Activated gamma-delta T cell (primary cell): ENCODE data around the gene ZNF483.
"Not testable (repeated sequence)": the region's sequence is repeated elsewhere in the genome, so short reads cannot be mapped to it uniquely, and the experiment has no call there.

Experiments used
- DNase-seq: peaks from one replicate; lab custom pipeline; 2025; lab: John Stamatoyannopoulos, UW

ZNF483 gene

DNA sequence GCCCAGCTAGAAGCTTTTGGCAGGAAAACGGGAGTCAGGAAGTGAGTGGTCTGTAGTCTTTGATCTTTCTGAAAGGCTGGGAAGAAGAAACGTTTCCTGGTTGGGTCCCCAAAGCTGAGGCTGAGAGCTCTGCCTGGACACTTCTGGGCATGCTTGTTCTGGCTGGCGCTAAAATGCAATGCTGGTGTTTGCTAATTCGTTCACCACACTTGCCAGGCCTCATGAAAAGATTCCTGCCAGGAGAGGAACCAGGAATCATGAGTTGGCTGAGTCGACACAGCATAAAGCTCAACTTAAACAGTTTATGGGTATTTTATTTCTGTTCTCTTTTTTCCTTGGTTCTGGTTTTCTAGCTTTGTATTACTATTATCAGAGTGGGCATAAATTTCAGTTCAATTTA, 85.2 kb downstream of the ZNF483 start:
- DNase-seq, result no peak

DNA sequence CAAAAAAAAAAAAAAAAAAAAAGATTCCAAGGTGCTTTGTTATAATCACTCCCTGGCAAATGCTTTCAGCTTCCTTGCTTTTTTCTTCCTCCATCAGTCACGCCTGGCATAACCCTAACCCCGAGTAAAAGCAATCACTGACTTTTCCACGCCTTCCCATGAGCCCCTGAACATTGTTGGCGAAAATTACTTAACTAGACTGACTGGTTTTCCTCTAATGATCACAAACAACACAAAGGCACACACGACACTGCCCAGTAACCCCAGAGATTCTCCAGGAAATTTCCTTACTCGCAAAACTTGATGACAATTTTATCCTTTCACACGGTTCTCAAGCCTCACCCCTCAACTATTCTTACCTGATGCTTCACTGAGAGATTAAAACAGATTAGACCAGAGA, 85.9 kb downstream of the ZNF483 start:
- DNase-seq, result no peak

DNA sequence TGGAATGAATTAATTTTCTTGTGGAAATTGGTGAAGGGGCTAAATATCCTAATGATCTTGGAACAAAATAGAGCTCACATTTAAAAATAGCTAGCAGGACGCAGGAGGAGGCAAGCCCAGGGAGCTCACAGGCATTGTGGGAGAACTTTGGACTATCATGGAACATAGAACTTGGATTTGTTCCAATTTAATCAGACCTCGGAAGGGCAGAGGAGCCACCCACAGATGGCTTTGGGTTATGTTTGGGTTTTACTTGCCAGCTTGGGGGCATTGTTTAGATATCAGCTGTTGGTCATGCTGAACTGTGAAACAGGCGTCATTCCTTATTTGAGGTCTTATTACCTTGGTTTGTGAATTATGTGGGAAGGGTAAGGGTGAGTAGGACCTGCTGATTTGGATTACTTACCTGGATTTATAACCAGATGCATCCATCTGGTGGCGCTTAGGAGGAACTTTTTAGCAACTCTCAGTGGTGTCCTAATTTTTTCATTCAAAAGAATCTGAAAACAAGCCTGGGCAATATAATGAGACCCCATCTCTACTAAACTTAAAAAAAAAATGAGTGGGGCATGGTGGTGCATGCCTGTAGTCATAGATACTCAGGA, 88.6 kb downstream of the ZNF483 start:
- DNase-seq, result no peak

DNA sequence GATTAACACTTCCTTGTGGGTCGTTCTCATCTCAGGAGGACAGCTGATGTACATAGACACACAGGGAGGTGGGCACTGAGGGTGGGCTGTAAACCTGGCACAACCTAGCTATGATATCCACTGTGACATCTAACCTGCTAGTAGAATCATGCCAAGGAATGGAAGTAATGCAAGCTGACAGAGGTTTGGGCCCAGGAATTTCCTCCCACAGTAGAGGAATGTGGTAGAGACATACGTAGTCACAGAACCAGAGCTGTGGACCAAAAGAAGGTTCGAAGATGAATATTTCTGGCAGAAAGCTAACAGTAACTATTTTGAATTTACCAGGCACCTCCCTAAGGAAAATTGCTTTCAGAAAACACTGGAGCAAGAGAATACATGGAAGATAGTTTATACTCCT, 90.9 kb downstream of the ZNF483 start:
- no peak for DNase-seq

DNA sequence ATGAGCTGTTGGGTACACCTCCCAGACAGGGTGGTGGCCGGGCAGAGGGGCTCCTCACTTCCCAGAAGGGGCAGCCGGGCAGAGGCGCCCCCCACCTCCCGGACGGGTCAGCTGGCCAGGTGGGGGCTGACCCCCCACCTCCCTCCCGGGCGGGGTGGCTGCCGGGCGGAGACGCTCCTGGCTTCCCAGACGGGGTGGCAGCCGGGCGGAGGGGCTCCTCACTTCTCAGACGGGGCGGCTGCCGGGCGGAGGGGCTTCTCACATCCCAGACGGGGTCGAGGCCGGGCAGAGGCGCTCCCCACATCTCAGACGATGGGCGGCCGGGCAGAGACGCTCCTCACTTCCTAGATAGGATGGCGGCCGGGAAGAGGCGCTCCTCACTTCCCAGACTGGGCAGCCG, 92.4 kb downstream of the ZNF483 start:
- not testable (repeated sequence) for DNase-seq

DNA sequence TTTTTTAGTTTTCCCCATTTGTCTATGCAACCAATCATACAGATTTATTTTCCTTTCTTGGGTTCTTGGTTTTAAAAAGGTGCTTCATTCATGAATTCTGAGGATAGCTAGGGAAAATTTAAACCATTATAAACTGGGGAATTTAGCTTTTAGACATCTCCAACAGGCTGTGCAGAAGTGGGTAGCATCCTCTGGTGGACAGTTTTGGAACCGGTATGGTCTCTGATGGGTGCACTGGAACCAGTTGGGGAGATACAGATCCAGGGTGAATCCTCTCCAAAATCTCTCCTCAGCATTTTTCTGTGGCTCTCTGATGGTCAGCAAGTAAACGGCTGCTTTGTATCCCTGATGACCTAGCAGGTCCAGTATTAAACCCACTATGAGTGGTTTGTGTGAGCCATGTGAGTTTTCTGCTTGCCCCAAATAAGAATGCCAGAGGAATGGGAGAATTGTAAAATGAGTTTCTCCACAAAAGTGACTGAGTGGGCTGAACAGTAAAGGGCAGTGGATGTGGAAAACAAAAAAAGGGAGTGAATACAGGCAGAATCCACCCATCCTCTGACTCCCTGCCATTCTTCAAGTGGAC, 97.0 kb downstream of the ZNF483 start:
- DNase-seq, result no peak

DNA sequence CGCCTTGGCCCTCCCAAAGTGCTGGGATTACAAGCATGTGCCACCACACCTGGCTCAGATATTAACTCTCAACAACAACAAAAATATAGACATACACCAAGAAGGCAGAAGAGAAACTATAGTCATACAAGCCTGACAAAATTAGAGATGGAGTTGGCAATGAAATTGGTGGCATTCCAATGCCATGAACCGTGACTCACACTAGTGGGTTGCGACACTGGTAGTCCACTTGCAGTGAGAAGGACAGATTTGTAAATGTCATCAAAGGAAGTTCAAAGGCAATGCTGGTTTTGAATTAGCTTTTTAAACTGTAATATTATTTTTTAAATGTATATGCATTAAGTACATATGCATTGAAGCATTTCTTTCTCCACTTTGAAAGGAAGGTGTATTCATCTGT, 97.6 kb downstream of the ZNF483 start:
- DNase-seq, result no peak
